SK-N-SH (cell line): Measurements from ENCODE around the gene FABP7. TPM values are rescaled to one million over a fixed set of nuclear protein-coding genes. Genes with fewer than 3 reads are reported as not detected.

ENCODE experiments used
- CTCF ChIA-PET: fragments of 300-600, 350-600 bp; formaldehyde crosslinking; extraction: SDS; loops from one replicate; lab custom pipeline; 2021; lab: Yijun Ruan, JAX
- POLR2A ChIA-PET: fragments of 350-600 bp; sonication (Branson Sonifier 250); formaldehyde crosslinking; extraction: SDS; loops from one replicate; lab custom pipeline; 2020; ENCODE audit warnings: antibody characterized with exemption, inconsistent platforms; lab: Yijun Ruan, JAX
- DNase-seq: peaks from one replicate; pipeline ENCODE4 v3.0.0; 2012
- H2AFZ ChIP-seq: fragments of 200-600 bp; sonication (generic); 2 replicates; pipeline ENCODE4 v1.8.1; 2016; ENCODE audit warnings: antibody characterized with exemption, mild to moderate bottlenecking, low read depth
- H3F3A ChIP-seq: fragments of 200-600 bp; sonication (generic); replicated peaks from 2 replicates; pipeline ENCODE3; 2016; ENCODE audit warnings: antibody characterized with exemption, mild to moderate bottlenecking; ENCODE audit not compliant: insufficient read depth
- H3K27ac ChIP-seq, 2 experiments: fragments of 200-500 bp in 1 of 2; fragments of 200-600 bp in 1 of 2; sonication (Bioruptor generic) in 1 of 2; sonication (generic), shearing (Covaris generic) in 1 of 2; 2 replicates each; pipeline versions ENCODE4 v1.5.1 to v1.6.1; 2014 to 2016; ENCODE audit warnings: low read depth in 2 of 2, inconsistent platforms in 1 of 2, low read length in 1 of 2, mild to moderate bottlenecking in 1 of 2, mixed read lengths in 1 of 2
- H3K27me3 ChIP-seq: fragments of 200-600 bp; sonication (generic), shearing (Covaris generic); 2 replicates; pipeline ENCODE4 v1.6.1; 2016; ENCODE audit warnings: mixed run types; ENCODE audit not compliant: insufficient read depth
- H3K36me3 ChIP-seq, 2 experiments: fragments of 200-500 bp in 1 of 2; fragments of 200-600 bp in 1 of 2; sonication (Bioruptor generic) in 1 of 2; sonication (generic) in 1 of 2; replicated peaks in 1 of 2; 2 replicates each; pipeline versions ENCODE3 to v1.5.1; 2014 to 2016; ENCODE audit warnings: low read length in 1 of 2, mild to moderate bottlenecking in 1 of 2; ENCODE audit not compliant: insufficient read depth in 2 of 2, control insufficient read depth in 1 of 2
- H3K4me1 ChIP-seq, 2 experiments: fragments of 200-500 bp in 1 of 2; fragments of 200-600 bp in 1 of 2; sonication (Bioruptor generic) in 1 of 2; sonication (generic), shearing (Covaris generic) in 1 of 2; 2 replicates each; pipeline versions ENCODE4 v1.5.1 to v1.6.1; 2014 to 2016; ENCODE audit warnings: low read depth in 1 of 2, low read length in 1 of 2, mixed run types in 1 of 2; ENCODE audit not compliant: insufficient read depth in 2 of 2, control insufficient read depth in 1 of 2
- H3K4me2 ChIP-seq: fragments of 200-600 bp; sonication (generic), shearing (Covaris generic); 2 replicates; pipeline ENCODE4 v1.6.1; 2017; ENCODE audit warnings: mixed run types
- H3K4me3 ChIP-seq, 2 experiments: fragments of 200-500 bp in 1 of 2; fragments of 200-600 bp in 1 of 2; sonication (Bioruptor generic) in 1 of 2; sonication (generic), shearing (Covaris generic) in 1 of 2; 2 replicates each; pipeline versions ENCODE4 v1.5.1 to v1.8.1; 2014 to 2016; ENCODE audit warnings: low read depth in 2 of 2, inconsistent platforms in 1 of 2, low read length in 1 of 2, mild to moderate bottlenecking in 1 of 2, mixed read lengths in 1 of 2, moderate library complexity in 1 of 2
- H3K79me2 ChIP-seq: fragments of 200-600 bp; sonication (generic); 2 replicates; pipeline ENCODE4 v1.8.1; 2017; ENCODE audit warnings: mild to moderate bottlenecking; ENCODE audit not compliant: insufficient read depth
- H3K9ac ChIP-seq: fragments of 200-600 bp; sonication (generic); 2 replicates; pipeline ENCODE4 v1.6.1; 2017; ENCODE audit warnings: mixed run types
- H3K9me2 ChIP-seq: fragments of 200-600 bp; sonication (generic); 2 replicates; pipeline ENCODE4 v1.6.1; 2017; ENCODE audit warnings: mixed run types
- H3K9me3 ChIP-seq: fragments of 200-600 bp; sonication (generic); 2 replicates; pipeline ENCODE4 v1.6.1; 2017; ENCODE audit warnings: mixed run types, mild to moderate bottlenecking, moderate library complexity
- H4K20me1 ChIP-seq: fragments of 200-600 bp; sonication (generic); 2 replicates; pipeline ENCODE4 v1.6.1; 2017; ENCODE audit warnings: mild to moderate bottlenecking, mixed run types; ENCODE audit not compliant: insufficient read depth
- EZH2phosphoT487 ChIP-seq: fragments of 200-600 bp; sonication (generic); IDR thresholded peaks from 2 replicates; pipeline ENCODE4 v1.6.1; 2017; ENCODE audit warnings: low read depth, mixed run types, mild to moderate bottlenecking, antibody characterized with exemption, moderate library complexity, borderline replicate concordance
- FOXM1 ChIP-seq: IDR thresholded peaks from 2 replicates; pipeline ENCODE4 v1.4.0; 2012; ENCODE audit warnings: low read depth, mild to moderate bottlenecking
- GATA2 ChIP-seq: sonication (generic); formaldehyde crosslinking; IDR thresholded peaks from 2 replicates; pipeline ENCODE4 v1.5.0; 2020; ENCODE audit warnings: mild to moderate bottlenecking, missing genetic modification reagents
- JUND ChIP-seq: IDR thresholded peaks from 2 replicates; pipeline ENCODE4 v1.4.0; 2012
- MEF2A ChIP-seq: IDR thresholded peaks from 2 replicates; pipeline ENCODE4 v1.4.0; 2012; ENCODE audit warnings: low read depth, borderline replicate concordance
- NFIC ChIP-seq: IDR thresholded peaks from 2 replicates; pipeline ENCODE4 v1.4.0; 2012; ENCODE audit warnings: borderline replicate concordance
- NRF1 ChIP-seq: IDR thresholded peaks from 2 replicates; pipeline ENCODE4 v1.6.1; 2012; ENCODE audit warnings: low read depth, mild to moderate bottlenecking, low read length
- RFX5 ChIP-seq: IDR thresholded peaks from 2 replicates; pipeline ENCODE4 v1.6.1; 2012; ENCODE audit warnings: mild to moderate bottlenecking, improper control_type of control experiment, low read length
- RXRA ChIP-seq: IDR thresholded peaks from 2 replicates; pipeline ENCODE4 v1.4.0; 2012; ENCODE audit warnings: low read depth, mild to moderate bottlenecking, borderline replicate concordance
- SIN3A ChIP-seq: IDR thresholded peaks from 2 replicates; pipeline ENCODE4 v1.6.1; 2012; ENCODE audit warnings: low read depth, mild to moderate bottlenecking, low read length, moderate library complexity, borderline replicate concordance
- TEAD4 ChIP-seq: IDR thresholded peaks from 2 replicates; pipeline ENCODE4 v1.4.0; 2012; ENCODE audit warnings: mild to moderate bottlenecking, borderline replicate concordance; ENCODE audit not compliant: insufficient read depth
- YY1 ChIP-seq: IDR thresholded peaks from 2 replicates; pipeline ENCODE4 v1.4.0; 2012; ENCODE audit warnings: low read depth, mild to moderate bottlenecking
- WGBS: methylation state at CpG from one replicate; pipeline ENCODE4 v1.1.6; 2017; ENCODE audit warnings: low lambda C conversion rate; 5-methylcytosine and 5-hydroxymethylcytosine counted together
- polyA plus RNA-seq, 3 experiments: library from polyadenylated mRNA; depleted of rRNA; stranded (reverse); fragments of >200 nt; gene quantifications; 2 replicates each; pipeline ENCODE4 v1.2.3, GENCODE V29; 2012
- TF ChIP-seq, protein P1 (sequence below): fragments of 150-350 bp; IDR thresholded peaks from 2 replicates; pipeline ENCODE4 v1.6.1; 2017; ENCODE audit warnings: antibody characterized with exemption, low read length, low read depth, borderline replicate concordance
- TF ChIP-seq, protein P2 (sequence below): IDR thresholded peaks from 2 replicates; pipeline ENCODE4 v1.6.1; 2012; ENCODE audit warnings: mild to moderate bottlenecking, low read depth, low read length, moderate library complexity
- TF ChIP-seq, protein P3 (sequence below): fragments of 150-350 bp; IDR thresholded peaks from 2 replicates; pipeline ENCODE4 v1.6.1; 2016; ENCODE audit warnings: mild to moderate bottlenecking, low read depth, low read length

FABP7 gene
- polyA plus RNA-seq, 1 of the 3 experiments (the other 2 are of a cell fraction) = not detected

DNA sequence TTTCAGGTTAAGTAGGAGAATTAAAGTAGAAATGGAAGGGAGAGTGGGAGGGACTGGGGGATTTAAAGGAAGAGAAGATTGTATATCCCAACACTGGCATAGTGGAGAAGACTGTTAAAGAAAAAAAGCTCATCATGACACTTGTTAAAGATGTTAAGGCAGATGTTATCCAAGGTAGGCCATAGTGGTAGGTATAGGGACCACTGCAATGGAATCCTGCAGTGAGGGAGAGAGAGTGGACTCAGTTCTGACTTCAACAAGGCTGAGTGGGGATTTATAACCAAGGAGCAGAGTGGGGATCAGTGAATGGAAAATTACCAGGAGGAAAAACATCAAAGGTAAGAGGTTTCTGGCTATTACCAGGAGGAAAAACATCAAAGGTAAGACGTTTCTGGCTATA lies 30.7 kb downstream of the FABP7 start:
- Histone ChIP-seq H3K27me3 (no peaks in the 10 kb centered on the region; the same call in 1 of the 2 replicates), H3K9me2 (no peaks in the 10 kb centered on the region), H3K36me3 (no peaks in the 10 kb centered on the region), H2AFZ (no peak overlapping the region), H3K4me1 (no peaks in the 10 kb centered on the region; a peak in 1 of 4 replicates), H3K4me3 (no peak overlapping the region), H3F3A (no peaks in the 10 kb centered on the region), H3K9ac (no peak overlapping the region), H4K20me1 (no peaks in the 10 kb centered on the region), H3K27ac (no peak overlapping the region), H3K79me2 (no peaks in the 10 kb centered on the region), H3K4me2 (no peak overlapping the region), H3K9me3 (no peaks in the 10 kb centered on the region)
- CTCF ChIA-PET = interaction anchor here (1.4 to 1.8 kb wide), 2 partner anchors 9 to 13 kb away, joined by 4 read pairs; no protein-coding TSS in a partner anchor
- DNase-seq = no peak
- TF ChIP-seq NRF1 (no peak), RFX5 (no peak), NFIC (no peak), YY1 (no peak), SIN3A (no peak), RXRA (no peak), EZH2phosphoT487 (no peak), MEF2A (no peak), TEAD4 (no peak), GATA2 (CRISPR knock-in tag) (no peak), JUND (no peak), FOXM1 (no peak)
- TF ChIP-seq, protein P1, sequence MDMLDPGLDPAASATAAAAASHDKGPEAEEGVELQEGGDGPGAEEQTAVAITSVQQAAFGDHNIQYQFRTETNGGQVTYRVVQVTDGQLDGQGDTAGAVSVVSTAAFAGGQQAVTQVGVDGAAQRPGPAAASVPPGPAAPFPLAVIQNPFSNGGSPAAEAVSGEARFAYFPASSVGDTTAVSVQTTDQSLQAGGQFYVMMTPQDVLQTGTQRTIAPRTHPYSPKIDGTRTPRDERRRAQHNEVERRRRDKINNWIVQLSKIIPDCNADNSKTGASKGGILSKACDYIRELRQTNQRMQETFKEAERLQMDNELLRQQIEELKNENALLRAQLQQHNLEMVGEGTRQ = no peak
- TF ChIP-seq, protein P2, sequence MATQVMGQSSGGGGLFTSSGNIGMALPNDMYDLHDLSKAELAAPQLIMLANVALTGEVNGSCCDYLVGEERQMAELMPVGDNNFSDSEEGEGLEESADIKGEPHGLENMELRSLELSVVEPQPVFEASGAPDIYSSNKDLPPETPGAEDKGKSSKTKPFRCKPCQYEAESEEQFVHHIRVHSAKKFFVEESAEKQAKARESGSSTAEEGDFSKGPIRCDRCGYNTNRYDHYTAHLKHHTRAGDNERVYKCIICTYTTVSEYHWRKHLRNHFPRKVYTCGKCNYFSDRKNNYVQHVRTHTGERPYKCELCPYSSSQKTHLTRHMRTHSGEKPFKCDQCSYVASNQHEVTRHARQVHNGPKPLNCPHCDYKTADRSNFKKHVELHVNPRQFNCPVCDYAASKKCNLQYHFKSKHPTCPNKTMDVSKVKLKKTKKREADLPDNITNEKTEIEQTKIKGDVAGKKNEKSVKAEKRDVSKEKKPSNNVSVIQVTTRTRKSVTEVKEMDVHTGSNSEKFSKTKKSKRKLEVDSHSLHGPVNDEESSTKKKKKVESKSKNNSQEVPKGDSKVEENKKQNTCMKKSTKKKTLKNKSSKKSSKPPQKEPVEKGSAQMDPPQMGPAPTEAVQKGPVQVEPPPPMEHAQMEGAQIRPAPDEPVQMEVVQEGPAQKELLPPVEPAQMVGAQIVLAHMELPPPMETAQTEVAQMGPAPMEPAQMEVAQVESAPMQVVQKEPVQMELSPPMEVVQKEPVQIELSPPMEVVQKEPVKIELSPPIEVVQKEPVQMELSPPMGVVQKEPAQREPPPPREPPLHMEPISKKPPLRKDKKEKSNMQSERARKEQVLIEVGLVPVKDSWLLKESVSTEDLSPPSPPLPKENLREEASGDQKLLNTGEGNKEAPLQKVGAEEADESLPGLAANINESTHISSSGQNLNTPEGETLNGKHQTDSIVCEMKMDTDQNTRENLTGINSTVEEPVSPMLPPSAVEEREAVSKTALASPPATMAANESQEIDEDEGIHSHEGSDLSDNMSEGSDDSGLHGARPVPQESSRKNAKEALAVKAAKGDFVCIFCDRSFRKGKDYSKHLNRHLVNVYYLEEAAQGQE = no peak
- TF ChIP-seq, protein P3, sequence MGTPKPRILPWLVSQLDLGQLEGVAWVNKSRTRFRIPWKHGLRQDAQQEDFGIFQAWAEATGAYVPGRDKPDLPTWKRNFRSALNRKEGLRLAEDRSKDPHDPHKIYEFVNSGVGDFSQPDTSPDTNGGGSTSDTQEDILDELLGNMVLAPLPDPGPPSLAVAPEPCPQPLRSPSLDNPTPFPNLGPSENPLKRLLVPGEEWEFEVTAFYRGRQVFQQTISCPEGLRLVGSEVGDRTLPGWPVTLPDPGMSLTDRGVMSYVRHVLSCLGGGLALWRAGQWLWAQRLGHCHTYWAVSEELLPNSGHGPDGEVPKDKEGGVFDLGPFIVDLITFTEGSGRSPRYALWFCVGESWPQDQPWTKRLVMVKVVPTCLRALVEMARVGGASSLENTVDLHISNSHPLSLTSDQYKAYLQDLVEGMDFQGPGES = no peak
- POLR2A ChIA-PET = no interaction called here
- 5% methylated on average over 1 of the region's 1 CpG for WGBS
